ENCODE data around the gene CDKN2D. TPM values are rescaled to one million over a fixed set of nuclear protein-coding genes. Genes with fewer than 3 reads are reported as not detected.

The CDKN2D gene
- 13.8 TPM for total RNA-seq (2021; ENCODE audit: unreplicated experiment)
- 33.3 and 33.5 TPM in 2 replicates for polyA plus RNA-seq (2012)
- Bru-seq, nascent RNA, result percentile 45 among the genes with signal in this experiment
- percentile 81 among the genes with signal in this experiment for BruChase-seq, experiment 1, labeled RNA remaining after a 6-hour chase
- percentile 75 among the genes with signal in this experiment for BruChase-seq, experiment 2, labeled RNA remaining after a 2-hour chase
- long read RNA-seq, transcript CDKN2D-202 (2 exons, 1,422 nt), result major isoform, 9 of 28 reads
- long read RNA-seq, partial matches to known transcripts, result 0 of 28 reads
- long read RNA-seq, other reads (novel, unspliced or antisense), result 15 of 28 reads

- H3K4me3 ChIP-seq (replicated peaks in 1 of 2; ENCODE audit: low read depth in 1 of 2, low read length in 2 of 2), result peak within 1 kb of the TSS; percentile 80 to 84
- DNase-seq (ENCODE audit: low read depth, low spot score) (peak; percentile 98), ATAC-seq (peak; percentile 84)
- TF ChIP-seq ATF3 (IDR thresholded peaks at IDR 0.05) (no peak), SIN3A (IDR thresholded peaks at IDR 0.05; ENCODE audit: low read depth) (peak; percentile 96), POLR2AphosphoS5 (IDR thresholded peaks at IDR 0.05; ENCODE audit: low read depth, low read length) (peak; percentile 48), EZH2phosphoT487 (IDR thresholded peaks at IDR 0.05; ENCODE audit: borderline replicate concordance) (no peak), SP1 (IDR thresholded peaks at IDR 0.05; ENCODE audit: low read depth) (peak; percentile 91), ZFX (IDR thresholded peaks at IDR 0.05) (peak; percentile 46; the same call in 1 of the 2 replicates), MAX (IDR thresholded peaks at IDR 0.05) (peak; percentile 60), YY1 (IDR thresholded peaks at IDR 0.05; ENCODE audit: extremely low read depth, insufficient replicate concordance, low read depth, low read length) (peak; percentile 32), CTCF (IDR thresholded peaks at IDR 0.05 in 2 of 3, conservative IDR thresholded peaks at IDR 0.05 in 1 of 3; ENCODE audit: borderline replicate concordance in 1 of 3, insufficient read depth in 1 of 3, low read depth in 2 of 3, low read length in 2 of 3) (no peak)
- TSS peak; percentile 98 for BruUV-seq (replicated peaks)
- intact Hi-C loops (cut with micrococcal nuclease), result loop anchor here (2.0 to 5.0 kb wide), 4 partner anchors 24 to 167 kb away; partner anchors contain the start of genes CDC37, ILF3 and KEAP1
- H3K9me3 ChIP-seq (ENCODE audit: control insufficient read depth in 1 of 2, insufficient read depth in 1 of 2, low read depth in 1 of 2, low read length in 2 of 2), result no peaks in the 10 kb centered on the region
- H3K4me2 ChIP-seq (ENCODE audit: low read length), result peak within 1 kb of the TSS; percentile 98
- H3K79me2 ChIP-seq (ENCODE audit: insufficient read depth, low read length), result peaks cover 16% of the 10 kb centered on the region
- no peak within 1 kb of the TSS for H2AFZ ChIP-seq (ENCODE audit: low read depth, low read length, poor library complexity, severe bottlenecking)
- peak within 1 kb of the TSS; percentile 95 for H3K27ac ChIP-seq (ENCODE audit: low read depth, low read length)
- H3K27me3 ChIP-seq (ENCODE audit: insufficient read depth, low read length), result no peaks in the 10 kb centered on the region
- H3K4me1 ChIP-seq (ENCODE audit: control insufficient read depth in 1 of 2, insufficient read depth in 2 of 2, low read length in 2 of 2), result peaks cover 31 to 55% of the 10 kb centered on the region in 2 experiments
- ChIA-PET RAD21 (ENCODE audit: low non-redundant PET in 1 of 2, low total read pairs in 2 of 2, uncharacterized antibody in 2 of 2, unreplicated experiment in 2 of 2) (no interaction called here), POLR2A (no interaction called here), CTCF (interaction anchor here (1.2 to 2.4 kb wide), 4 partner anchors 12 to 130 kb away, joined by 3 to 7 read pairs (median 5); no protein-coding TSS in a partner anchor)
- peaks cover 0 to 5% of the 10 kb centered on the region in 2 experiments; a peak in 1 of 4 replicates for H3K36me3 ChIP-seq (ENCODE audit: control insufficient read depth in 1 of 2, insufficient read depth in 2 of 2, low read length in 2 of 2)
- H3K9ac ChIP-seq (ENCODE audit: low read length), result peak within 1 kb of the TSS; percentile 99
- H4K20me1 ChIP-seq (ENCODE audit: insufficient read depth), result no peaks in the 10 kb centered on the region
- H3K9me2 ChIP-seq (ENCODE audit: insufficient read depth), result no peaks in the 10 kb centered on the region
Measured at GRCh38 chr19:10568826-10569651, at the start of gene CDKN2D. TSS of gene CDKN2D (minus strand) at chr19:10568979. CDS start at chr19:10568653, 326 bp downstream.

All from HCT116 (cell line).